Activated CD8-positive, alpha-beta memory T cell treated with anti-CD3 and anti-CD28 coated beads for 4 hours (primary cell): ENCODE data around the gene POLE3.
A peak's percentile ranks its signal among the peaks of the same experiment; 100 is the strongest.
"Not testable (repeated sequence)": the region's sequence is repeated elsewhere in the genome, so short reads cannot be mapped to it uniquely, and the experiment has no call there.

Source experiments
- DNase-seq, 2 donors: peaks; one replicate each; pipeline ENCODE4 v3.0.0-alpha.2; 2020; ENCODE audit warnings: low read depth in 2 of 2

POLE3 gene

GRCh38 chr9:113410207-113410864 lies at the start of gene POLE3, which contains the start of gene C9orf43:
TSS of gene POLE3 (minus strand) at chr9:113410675. CDS start at chr9:113410293, 382 bp downstream.
TSS of gene C9orf43 (plus strand) at chr9:113410747. CDS start at chr9:113413494, 2,747 bp downstream.
- peak; percentile 87 to 91 for DNase-seq

- no peak for DNase-seq
Measured at GRCh38 chr9:113456235-113456634, 45.8 kb upstream of the POLE3 start.

GRCh38 chr9:113454914-113455761 lies 44.7 kb upstream of the POLE3 start:
- DNase-seq: no peak

- no peak for DNase-seq
Measured at GRCh38 chr9:113452113-113452605, 41.7 kb upstream of the POLE3 start.

GRCh38 chr9:113449376-113449775 lies 38.9 kb upstream of the POLE3 start:
- no peak for DNase-seq

GRCh38 chr9:113446323-113446740 lies 35.9 kb upstream of the POLE3 start:
- DNase-seq: no peak

GRCh38 chr9:113444736-113445135 lies 34.3 kb upstream of the POLE3 start:
- no peak for DNase-seq

GRCh38 chr9:113437716-113438115 lies 27.2 kb upstream of the POLE3 start:
- not testable (repeated sequence) for DNase-seq

- DNase-seq: no peak
Measured at GRCh38 chr9:113436728-113437515, 26.4 kb upstream of the POLE3 start.

- DNase-seq: no peak
Measured at GRCh38 chr9:113431191-113431590, 20.7 kb upstream of the POLE3 start.

GRCh38 chr9:113428062-113428615 lies 17.7 kb upstream of the POLE3 start:
- DNase-seq: no peak

GRCh38 chr9:113427629-113428028 lies 17.2 kb upstream of the POLE3 start:
- DNase-seq: no peak

GRCh38 chr9:113426701-113427100 lies 16.2 kb upstream of the POLE3 start:
- DNase-seq: no peak

- no peak for DNase-seq
Measured at GRCh38 chr9:113425072-113425471, 14.6 kb upstream of the POLE3 start.

- DNase-seq: no peak
Measured at GRCh38 chr9:113421726-113422125, 11.3 kb upstream of the POLE3 start.

GRCh38 chr9:113417370-113417769 lies 6.9 kb upstream of the POLE3 start:
- DNase-seq: no peak

GRCh38 chr9:113416149-113416721 lies 5.8 kb upstream of the POLE3 start:
- no peak for DNase-seq

- DNase-seq: no peak
Measured at GRCh38 chr9:113409883-113410206, 630 bp downstream of the POLE3 start.

- no peak for DNase-seq
Measured at GRCh38 chr9:113409481-113409880, 994 bp downstream of the POLE3 start.

- peak in 1 of 2 donors; percentile 11 for DNase-seq
Measured at GRCh38 chr9:113406873-113407511, 3.5 kb downstream of the POLE3 start.

GRCh38 chr9:113406353-113406752 lies 4.1 kb downstream of the POLE3 start:
- not testable (repeated sequence) for DNase-seq
